ENCODE measurements around the gene LY6G5B. TPM values are rescaled to one million over a fixed set of nuclear protein-coding genes. Genes with fewer than 3 reads are reported as not detected.
A peak's percentile ranks its signal among the peaks of the same experiment; 100 is the strongest.

The LY6G5B gene
- polyA plus RNA-seq (2012; ENCODE audit: insufficient read length, low read depth), result 9.7 TPM

- TF ChIP-seq SIN3A (IDR thresholded peaks at IDR 0.05; ENCODE audit: borderline replicate concordance, insufficient read depth, low read length), result no peak
- no peak for TF ChIP-seq POLR2AphosphoS5 (IDR thresholded peaks at IDR 0.05; ENCODE audit: low read depth, low read length)
- no peak for TF ChIP-seq TAF1 (IDR thresholded peaks at IDR 0.05; ENCODE audit: borderline replicate concordance, insufficient read depth, low read length)
- no peak for TF ChIP-seq REST (IDR thresholded peaks at IDR 0.05; ENCODE audit: insufficient read depth in 1 of 2, low read depth in 2 of 2, low read length in 2 of 2)
- no peak for TF ChIP-seq FOXP2 (optimal IDR thresholded peaks at IDR 0.05; ENCODE audit: borderline replicate concordance, extremely low read depth, extremely low read length, insufficient read depth)
Observed at GRCh38 chr6:31669676-31670075, at the start of gene LY6G5B. Gene LY6G5B (plus strand): TSS chr6:31669976. CDS start chr6:31670951, 975 bp downstream.

GRCh38 chr6:31620586-31621319 lies 49.0 kb upstream of the LY6G5B start, which contains the start of gene PRRC2A:
Gene PRRC2A (plus strand): TSS chr6:31620715. CDS start chr6:31622790, 2,075 bp downstream.
- no peak for TF ChIP-seq REST (IDR thresholded peaks at IDR 0.05; ENCODE audit: insufficient read depth in 1 of 2, low read depth in 2 of 2, low read length in 2 of 2)
- 0 out of 2 replicates have a peak, but pooled peaks have one; percentile 40 for TF ChIP-seq SIN3A (IDR thresholded peaks at IDR 0.05; ENCODE audit: borderline replicate concordance, insufficient read depth, low read length)
- peak; percentile 68; the same call in 1 of the 2 replicates for TF ChIP-seq TAF1 (IDR thresholded peaks at IDR 0.05; ENCODE audit: borderline replicate concordance, insufficient read depth, low read length)
- TF ChIP-seq POLR2AphosphoS5 (IDR thresholded peaks at IDR 0.05; ENCODE audit: low read depth, low read length), result peak; percentile 43
- peak; percentile 40 for TF ChIP-seq FOXP2 (optimal IDR thresholded peaks at IDR 0.05; ENCODE audit: borderline replicate concordance, extremely low read depth, extremely low read length, insufficient read depth)

DNA sequence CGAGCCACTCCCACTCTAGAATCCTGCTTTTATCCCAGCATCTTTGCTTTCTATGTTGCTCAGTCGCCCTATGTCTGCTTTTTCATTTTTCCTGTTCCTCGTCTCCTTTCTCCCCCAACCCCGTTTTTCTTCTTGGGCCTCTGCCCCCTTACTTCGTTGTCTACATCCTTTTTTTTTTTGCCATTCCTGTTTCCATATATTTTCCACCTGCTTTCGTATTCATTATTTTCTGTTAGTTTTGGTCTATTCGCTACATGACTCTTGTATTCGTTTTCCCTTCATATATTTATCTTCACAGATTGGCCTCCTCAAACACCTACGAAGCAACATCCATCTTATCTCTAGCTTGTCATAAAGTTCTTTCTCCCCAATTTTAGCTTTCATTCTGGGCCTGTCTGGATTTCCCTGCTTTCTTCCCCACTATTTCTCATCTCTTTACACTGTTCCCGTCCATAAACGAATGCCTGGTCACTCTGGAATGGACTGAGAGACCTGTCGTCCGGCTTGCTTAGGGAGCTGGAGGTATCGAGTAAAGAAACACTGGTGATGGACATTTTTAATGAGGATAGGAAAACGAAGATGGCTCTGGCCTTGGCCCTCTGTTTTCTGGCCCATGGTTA lies 48.3 kb upstream of the LY6G5B start:
- no peak for TF ChIP-seq REST (IDR thresholded peaks at IDR 0.05; ENCODE audit: insufficient read depth in 1 of 2, low read depth in 2 of 2, low read length in 2 of 2)
- no peak; the same call in 1 of the 2 replicates for TF ChIP-seq TAF1 (IDR thresholded peaks at IDR 0.05; ENCODE audit: borderline replicate concordance, insufficient read depth, low read length)
- no peak for TF ChIP-seq POLR2AphosphoS5 (IDR thresholded peaks at IDR 0.05; ENCODE audit: low read depth, low read length)
- TF ChIP-seq FOXP2 (optimal IDR thresholded peaks at IDR 0.05; ENCODE audit: borderline replicate concordance, extremely low read depth, extremely low read length, insufficient read depth), result no peak
- no peak for TF ChIP-seq SIN3A (IDR thresholded peaks at IDR 0.05; ENCODE audit: borderline replicate concordance, insufficient read depth, low read length)

DNA sequence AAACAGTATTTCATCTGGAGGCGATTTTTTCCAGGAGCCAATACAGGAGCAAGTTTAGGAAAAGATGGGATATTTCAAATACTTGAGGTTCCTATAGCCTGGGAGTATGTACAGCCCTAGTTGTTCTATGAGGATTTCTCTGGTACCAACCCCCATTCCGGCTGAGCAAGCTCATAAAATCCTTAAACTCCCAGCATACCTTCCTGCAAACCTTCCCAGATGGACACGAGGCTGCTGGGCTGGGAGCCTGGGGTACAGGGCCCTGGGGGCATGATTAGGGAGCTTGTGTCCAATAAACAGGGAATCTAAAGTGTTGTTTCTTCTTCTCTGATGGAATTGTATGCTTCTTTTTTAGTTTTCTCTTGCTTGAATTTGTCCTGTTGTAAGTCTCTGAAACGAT lies 47.8 kb upstream of the LY6G5B start:
- TF ChIP-seq TAF1 (IDR thresholded peaks at IDR 0.05; ENCODE audit: borderline replicate concordance, insufficient read depth, low read length), result no peak
- TF ChIP-seq SIN3A (IDR thresholded peaks at IDR 0.05; ENCODE audit: borderline replicate concordance, insufficient read depth, low read length), result 0 out of 2 replicates have a peak, but pooled peaks have one; percentile 2
- no peak for TF ChIP-seq REST (IDR thresholded peaks at IDR 0.05; ENCODE audit: insufficient read depth in 1 of 2, low read depth in 2 of 2, low read length in 2 of 2)
